GM18861 (cell line): ENCODE measurements around the gene ITGB6.

Source experiments
- ATAC-seq: cut with Tn5 transposase; IDR thresholded peaks from one replicate; pipeline ENCODE4 v1.9.1; 2021; ENCODE audit not compliant: unreplicated experiment

The ITGB6 gene

GRCh38 chr2:160054984-160055725 is 144.9 kb downstream of the ITGB6 start:
- ATAC-seq = no peak

DNA sequence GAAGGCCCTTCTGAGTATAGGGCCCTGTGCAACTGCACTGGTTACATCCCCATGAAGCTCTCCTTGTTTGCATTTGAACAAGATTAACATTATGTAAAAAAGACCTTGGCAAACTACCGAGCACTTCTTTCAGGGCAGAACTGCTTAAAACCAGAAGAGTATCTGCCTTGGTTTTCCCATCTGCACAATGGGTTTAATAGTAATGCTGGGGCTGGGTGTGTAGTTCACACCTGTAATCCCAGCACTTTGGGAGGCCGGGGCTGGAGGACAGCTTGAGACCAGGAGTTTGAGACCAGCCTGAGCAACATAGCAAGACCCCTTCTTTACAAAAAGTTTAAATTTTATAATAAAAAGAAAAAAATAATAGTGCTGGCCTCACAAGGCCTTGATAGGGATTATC is 146.1 kb downstream of the ITGB6 start:
- no peak for ATAC-seq

DNA sequence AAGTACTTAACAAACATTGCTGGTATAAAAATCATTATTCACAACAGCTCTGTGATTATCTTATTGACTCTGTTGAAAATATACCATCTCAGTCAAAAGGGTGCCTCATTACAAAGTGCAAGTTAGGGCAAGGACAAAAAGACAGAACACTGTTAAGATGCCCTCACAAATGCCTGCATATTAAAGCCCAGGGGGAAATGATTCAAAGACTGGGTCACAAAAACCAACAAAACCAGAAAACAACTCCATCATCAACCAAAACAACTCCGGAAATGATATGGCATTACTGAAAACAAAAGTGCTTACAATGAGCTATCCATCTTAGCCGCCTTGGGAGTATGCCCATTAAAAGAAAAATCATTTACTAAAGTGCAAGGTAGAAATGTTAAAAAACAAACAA is 147.5 kb downstream of the ITGB6 start:
- no peak for ATAC-seq

- no peak for ATAC-seq
Measured at GRCh38 chr2:160051371-160051800, 148.7 kb downstream of the ITGB6 start.

- no peak for ATAC-seq
Measured at GRCh38 chr2:160050147-160050546, 149.9 kb downstream of the ITGB6 start.
